Measurements from ENCODE around the gene CDC16.

CDC16 gene

DNA sequence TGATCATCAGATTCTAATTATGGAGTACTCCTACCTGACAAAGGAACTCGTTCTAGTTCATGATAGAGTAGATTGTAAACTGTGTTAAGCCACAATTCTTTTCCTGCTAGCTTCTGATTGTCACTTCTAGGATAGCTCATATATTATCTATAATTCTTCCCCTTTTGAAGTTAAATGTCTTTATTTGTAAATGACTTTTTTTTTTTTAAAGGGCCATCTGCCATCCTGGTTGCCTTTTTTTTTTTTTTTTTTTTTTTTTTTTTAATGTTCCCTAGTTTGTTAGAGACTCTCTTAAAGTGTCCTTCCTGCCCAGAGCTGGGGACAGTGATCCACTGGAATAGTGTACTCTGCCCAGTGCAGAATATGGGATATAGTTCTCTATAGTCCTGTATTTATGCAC, 83.9 kb downstream of the CDC16 start:
- Histone ChIP-seq H3K4me3 (ENCODE audit: low read length) (no peak overlapping the region), H3K4me1 (ENCODE audit: insufficient read depth, low read length) (peaks cover 5% of the 10 kb centered on the region), H3K27ac (ENCODE audit: low read depth, low read length) (no peak overlapping the region), H3K9ac (ENCODE audit: low read depth, low read length) (no peak overlapping the region), H3K27me3 (ENCODE audit: insufficient read depth, low read length) (no peaks in the 10 kb centered on the region), H3K36me3 (ENCODE audit: insufficient read depth, low read length) (peaks cover 37% of the 10 kb centered on the region), H3K9me3 (ENCODE audit: insufficient read depth, low read depth, low read length) (no peaks in the 10 kb centered on the region)
- no CpG with 5 or more reads among the region's 1 CpG for WGBS

DNA sequence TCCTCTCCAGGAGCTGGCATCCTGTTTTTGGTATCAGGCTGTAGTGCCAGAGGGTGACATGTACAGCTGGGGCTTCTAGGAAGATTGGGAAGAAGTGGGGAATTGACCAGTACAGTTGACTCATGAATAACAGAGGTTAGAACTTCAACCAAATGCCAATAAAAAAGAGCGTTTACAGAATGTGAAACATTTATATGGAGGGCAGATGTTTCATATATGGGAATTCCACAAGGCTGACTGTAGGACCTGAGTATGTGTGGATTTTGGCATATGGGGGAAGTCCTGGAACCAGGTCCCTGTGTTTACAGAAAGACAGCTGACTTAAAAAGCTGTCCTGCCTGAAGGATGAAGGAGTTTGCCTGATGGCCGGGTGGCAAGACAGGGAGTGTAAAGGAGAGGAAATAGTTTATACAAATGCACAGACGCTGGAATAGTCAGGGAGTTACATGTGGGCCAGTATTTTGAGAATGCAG, 84.8 kb downstream of the CDC16 start:
- Histone ChIP-seq H3K9ac (ENCODE audit: low read depth, low read length) (no peak overlapping the region), H3K36me3 (ENCODE audit: insufficient read depth, low read length) (peaks cover 46% of the 10 kb centered on the region), H3K27ac (ENCODE audit: low read depth, low read length) (no peak overlapping the region), H3K4me3 (ENCODE audit: low read length) (no peak overlapping the region), H3K27me3 (ENCODE audit: insufficient read depth, low read length) (no peaks in the 10 kb centered on the region), H3K9me3 (ENCODE audit: insufficient read depth, low read depth, low read length) (no peaks in the 10 kb centered on the region), H3K4me1 (ENCODE audit: insufficient read depth, low read length) (peaks cover 5% of the 10 kb centered on the region)
- 91% methylated on average over 3 of the region's 3 CpGs for WGBS

DNA sequence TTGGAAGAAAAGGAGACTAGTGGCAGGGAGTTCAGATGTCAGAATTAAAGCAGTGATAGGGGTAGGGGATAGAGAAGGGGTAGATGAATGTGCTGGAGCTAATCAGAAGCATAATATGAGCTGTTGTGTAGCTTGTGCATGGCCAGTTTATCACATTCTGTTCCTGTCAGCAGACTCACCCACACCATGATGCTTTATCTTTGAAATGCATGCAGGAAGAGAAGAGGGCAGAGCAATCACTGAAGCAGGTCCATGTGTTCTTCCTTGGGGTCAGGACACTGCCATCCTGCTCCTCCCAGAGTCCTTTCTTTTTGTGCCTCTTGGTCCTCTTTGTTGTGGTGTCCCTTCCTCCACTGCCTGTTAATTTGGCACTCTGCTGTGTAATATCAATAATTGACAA, 85.4 kb downstream of the CDC16 start:
- H3K27me3 ChIP-seq (ENCODE audit: insufficient read depth, low read length), result no peaks in the 10 kb centered on the region
- no peaks in the 10 kb centered on the region for H3K9me3 ChIP-seq (ENCODE audit: insufficient read depth, low read depth, low read length)
- peaks cover 52% of the 10 kb centered on the region for H3K36me3 ChIP-seq (ENCODE audit: insufficient read depth, low read length)
- H3K27ac ChIP-seq (ENCODE audit: low read depth, low read length), result no peak overlapping the region
- no peak overlapping the region for H3K9ac ChIP-seq (ENCODE audit: low read depth, low read length)
- H3K4me1 ChIP-seq (ENCODE audit: insufficient read depth, low read length), result peaks cover 5% of the 10 kb centered on the region
- no peak overlapping the region for H3K4me3 ChIP-seq (ENCODE audit: low read length)

DNA sequence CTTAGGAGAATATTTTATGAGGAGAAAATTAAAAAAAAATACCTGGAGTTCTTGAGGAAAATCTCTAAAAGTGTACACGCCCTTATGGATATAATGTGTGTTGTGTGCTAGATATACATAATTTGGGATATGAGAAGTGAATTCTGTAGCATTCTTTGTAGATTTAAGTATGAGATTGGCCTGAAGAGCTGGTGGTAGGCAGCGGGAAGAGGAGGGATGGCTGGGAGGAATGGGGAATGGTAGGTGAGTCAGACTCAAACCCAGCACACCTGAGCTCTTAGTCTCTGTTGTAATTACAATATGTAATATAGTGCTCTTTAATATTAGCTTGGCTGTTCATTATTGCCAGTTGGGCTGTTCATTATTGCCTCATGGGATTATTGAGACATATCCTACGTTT, 86.6 kb downstream of the CDC16 start:
- H3K27ac ChIP-seq (ENCODE audit: low read depth, low read length), result no peak overlapping the region
- peaks cover 64% of the 10 kb centered on the region for H3K36me3 ChIP-seq (ENCODE audit: insufficient read depth, low read length)
- H3K9ac ChIP-seq (ENCODE audit: low read depth, low read length), result no peak overlapping the region
- H3K4me3 ChIP-seq (ENCODE audit: low read length), result no peak overlapping the region
- no peaks in the 10 kb centered on the region for H3K9me3 ChIP-seq (ENCODE audit: insufficient read depth, low read depth, low read length)
- no peaks in the 10 kb centered on the region for H3K4me1 ChIP-seq (ENCODE audit: insufficient read depth, low read length)
- H3K27me3 ChIP-seq (ENCODE audit: insufficient read depth, low read length), result no peaks in the 10 kb centered on the region
- WGBS, result 94% methylated on average over 3 of the region's 3 CpGs
